Breast epithelium (tissue), 4 donors: ENCODE data around the gene ASPDH. TPM values are rescaled to one million over a fixed set of nuclear protein-coding genes. Genes with fewer than 3 reads are reported as not detected.
A peak's percentile ranks its signal among the peaks of the same experiment; 100 is the strongest.

Experiments
- DNase-seq, 2 donors: peaks; one replicate each; pipeline ENCODE4 v3.0.0-alpha.2; 2019; ENCODE audit warnings: low spot score in 2 of 2
- H3K27ac ChIP-seq, 2 donors: fragments of 200-600 bp; sonication (generic) in 1 of 2; one replicate each; pipeline ENCODE4 v1.5.1; 2016 to 2019; ENCODE audit warnings: mild to moderate bottlenecking in 1 of 2
- H3K27me3 ChIP-seq, 2 donors: fragments of 200-600 bp; sonication (generic) in 1 of 2; one replicate each; pipeline versions ENCODE4 v1.5.1 to v1.6.0; 2017 to 2019; ENCODE audit warnings: control low read depth in 1 of 2, mild to moderate bottlenecking in 1 of 2
- H3K36me3 ChIP-seq: fragments of 200-600 bp; one replicate; pipeline ENCODE4 v1.5.1; 2019
- H3K4me1 ChIP-seq, 2 donors: fragments of 200-600 bp; sonication (generic); one replicate each; pipeline ENCODE4 v1.5.1; 2016 to 2019; ENCODE audit warnings: control low read depth in 1 of 2
- H3K4me3 ChIP-seq, 3 donors: fragments of 200-600 bp; sonication (generic); 1 replicate in 2 of 3; 2 replicates in 1 of 3; pipeline ENCODE4 v1.5.1; 2016 to 2019; ENCODE audit warnings: mild to moderate bottlenecking in 3 of 3, moderate library complexity in 2 of 3
- H3K9me3 ChIP-seq, 2 donors: fragments of 200-600 bp; sonication (generic) in 1 of 2; one replicate each; pipeline ENCODE4 v1.5.1; 2016 to 2019; ENCODE audit warnings: control low read depth in 1 of 2
- CTCF ChIP-seq, 3 donors: fragments of 450-650 bp; IDR thresholded peaks; one replicate each; pipeline ENCODE4 v1.5.1; 2016 to 2017; ENCODE audit warnings: antibody characterized with exemption in 3 of 3, mild to moderate bottlenecking in 3 of 3, moderate library complexity in 3 of 3
- POLR2A ChIP-seq: fragments of 450-650 bp; IDR thresholded peaks from one replicate; pipeline ENCODE4 v1.6.1; 2016; ENCODE audit warnings: antibody characterized with exemption, mild to moderate bottlenecking, moderate library complexity
- POLR2AphosphoS5 ChIP-seq, 3 donors: sonication (generic); formaldehyde crosslinking; IDR thresholded peaks; one replicate each; pipeline ENCODE4 v1.6.1; 2017; ENCODE audit warnings: antibody characterized with exemption in 3 of 3
- intact Hi-C: fragments of 100-400 bp; cut with DNase I; formaldehyde crosslinking; loops from one replicate; pipeline ENCODE4 v1.15.1; 2023; ENCODE audit warnings: low total_unique reads
- total RNA-seq, 3 donors: library from RNA; depleted of rRNA; stranded (reverse); fragments of >200 nt; gene quantifications; one replicate each; pipeline ENCODE4 v1.1.0, GENCODE V29; 2016

ASPDH gene
- total RNA-seq, 3 donors from 2014 or later: not detected

- TF ChIP-seq POLR2A (no peak), POLR2AphosphoS5 (IDR thresholded peaks at IDR 0.05) (no peak), CTCF (IDR thresholded peaks at IDR 0.05) (no peak)
- Histone ChIP-seq H3K4me3 (no peak overlapping the region), H3K36me3 (no peaks in the 10 kb centered on the region), H3K9me3 (no peaks in the 10 kb centered on the region), H3K4me1 (no peaks in the 10 kb centered on the region), H3K27ac (no peak overlapping the region), H3K27me3 (peaks cover 0 to 50% of the 10 kb centered on the region in 2 donors)
- intact Hi-C loops: no loop called here
- DNase-seq: no peak
Observed at GRCh38 chr19:50547385-50548190, 33.9 kb upstream of the ASPDH start.

GRCh38 chr19:50546527-50547221, 33.0 kb upstream of the ASPDH start:
- Histone ChIP-seq H3K27ac (peak overlapping the region in 1 of 2 donors; percentile 3), H3K36me3 (no peaks in the 10 kb centered on the region), H3K4me3 (no peak overlapping the region), H3K4me1 (no peaks in the 10 kb centered on the region), H3K9me3 (no peaks in the 10 kb centered on the region), H3K27me3 (peaks cover 0 to 43% of the 10 kb centered on the region in 2 donors)
- intact Hi-C loops: no loop called here
- TF ChIP-seq POLR2A (no peak), CTCF (IDR thresholded peaks at IDR 0.05) (no peak), POLR2AphosphoS5 (IDR thresholded peaks at IDR 0.05) (no peak)
- no peak for DNase-seq

GRCh38 chr19:50542943-50543342, 29.2 kb upstream of the ASPDH start:
- Histone ChIP-seq H3K4me3 (no peak overlapping the region), H3K4me1 (no peaks in the 10 kb centered on the region), H3K27me3 (peaks cover 0 to 11% of the 10 kb centered on the region in 2 donors), H3K27ac (no peak overlapping the region), H3K36me3 (no peaks in the 10 kb centered on the region), H3K9me3 (no peaks in the 10 kb centered on the region)
- TF ChIP-seq CTCF (IDR thresholded peaks at IDR 0.05) (no peak), POLR2A (no peak), POLR2AphosphoS5 (IDR thresholded peaks at IDR 0.05) (no peak)
- intact Hi-C loops: no loop called here
- no peak for DNase-seq

GRCh38 chr19:50537769-50538230, 24.1 kb upstream of the ASPDH start:
- intact Hi-C loops: no loop called here
- DNase-seq: peak in 1 of 2 donors; percentile 67
- H3K9me3 ChIP-seq: peaks cover 0 to 9% of the 10 kb centered on the region in 2 donors
- H3K27me3 ChIP-seq: no peaks in the 10 kb centered on the region
- no peaks in the 10 kb centered on the region for H3K4me1 ChIP-seq
- TF ChIP-seq CTCF (IDR thresholded peaks at IDR 0.05) (no peak), POLR2AphosphoS5 (IDR thresholded peaks at IDR 0.05) (no peak), POLR2A (no peak)
- H3K4me3 ChIP-seq: no peak overlapping the region
- H3K36me3 ChIP-seq: no peaks in the 10 kb centered on the region
- H3K27ac ChIP-seq: no peak overlapping the region

- Histone ChIP-seq H3K4me3 (no peak overlapping the region), H3K9me3 (peaks cover under 1 to 14% of the 10 kb centered on the region in 2 donors), H3K27ac (no peak overlapping the region), H3K4me1 (no peaks in the 10 kb centered on the region), H3K36me3 (no peaks in the 10 kb centered on the region), H3K27me3 (no peaks in the 10 kb centered on the region)
- intact Hi-C loops: no loop called here
- no peak for DNase-seq
- TF ChIP-seq POLR2AphosphoS5 (IDR thresholded peaks at IDR 0.05) (no peak), POLR2A (no peak), CTCF (IDR thresholded peaks at IDR 0.05) (no peak)
Observed at GRCh38 chr19:50537306-50537685, 23.6 kb upstream of the ASPDH start.
